ENCODE results near the gene CLIC6. TPM values are rescaled to one million over a fixed set of nuclear protein-coding genes. Genes with fewer than 3 reads are reported as not detected.

CLIC6 gene
- total and polyA plus RNA-seq, 2 of the 8 experiments (the other 6 are each of a cell fraction or from before 2014, with no cell fraction given) = 0.42 to 1.3 TPM

DNA sequence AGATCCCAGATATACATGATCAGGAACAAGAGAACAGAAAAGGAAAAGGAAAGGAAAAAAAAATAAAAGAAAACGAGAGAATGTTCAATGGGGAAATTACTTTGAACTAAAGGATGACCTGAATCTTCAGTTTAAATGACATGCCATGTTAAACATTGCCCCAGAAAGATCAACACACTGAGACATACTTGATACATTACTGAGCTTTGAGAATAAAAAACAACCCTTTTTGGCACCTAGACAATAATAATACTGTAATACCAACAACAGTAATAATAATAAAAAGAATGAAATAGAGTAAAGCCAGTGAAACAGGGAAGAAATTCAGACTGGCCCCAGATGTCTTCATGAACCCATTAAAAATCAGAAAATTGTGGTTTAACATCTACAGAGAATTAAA lies 44.8 kb downstream of the CLIC6 start:
- Histone ChIP-seq H3K27me3 (replicated peaks in 1 of 4; ENCODE audit: control insufficient read depth in 3 of 4, extremely low read depth in 1 of 4, insufficient read depth in 3 of 4, low read length in 3 of 4) (no peaks in the 10 kb centered on the region; a peak in 1 of 7 replicates), H3K36me3 (ENCODE audit: control insufficient read depth in 2 of 4, insufficient read depth in 4 of 4, low read length in 3 of 4) (no peaks in the 10 kb centered on the region), H3K27ac (ENCODE audit: low read depth, low read length) (no peak overlapping the region), H4K5ac (ENCODE audit: insufficient read length, low read depth, low read length) (no peak overlapping the region), H3K9ac (replicated peaks in 1 of 4; ENCODE audit: extremely low read depth in 1 of 4, low read depth in 3 of 4, low read length in 3 of 4) (no peak overlapping the region), H2BK120ac (replicated peaks; ENCODE audit: low read depth, low read length) (no peak overlapping the region), H4K8ac (ENCODE audit: extremely low read depth, insufficient read depth, low read length) (no peak overlapping the region), H3K79me1 (ENCODE audit: low read depth, low read length) (no peaks in the 10 kb centered on the region), H3K18ac (ENCODE audit: extremely low read depth, low read length) (no peak overlapping the region), H3K79me2 (ENCODE audit: control insufficient read depth in 1 of 2, insufficient read depth in 2 of 2, low read length in 2 of 2) (no peaks in the 10 kb centered on the region), H2BK5ac (ENCODE audit: low read depth, low read length) (no peak overlapping the region), H3K56ac (replicated peaks; ENCODE audit: insufficient read length, low read depth, low read length) (no peak overlapping the region), H3K4me2 (ENCODE audit: insufficient read depth in 1 of 2, low read depth in 2 of 2, low read length in 2 of 2) (no peak overlapping the region), H4K91ac (replicated peaks; ENCODE audit: insufficient read length, low read length) (no peak overlapping the region), H3K14ac (ENCODE audit: insufficient read length) (no peak overlapping the region), H3K9me3 (ENCODE audit: insufficient read depth in 2 of 2, low read depth in 1 of 2, low read length in 1 of 2) (no peaks in the 10 kb centered on the region), H3K4me1 (replicated peaks in 1 of 4; ENCODE audit: control insufficient read depth in 3 of 4, insufficient read depth in 4 of 4, low read length in 3 of 4) (no peaks in the 10 kb centered on the region), H3K4ac (replicated peaks; ENCODE audit: insufficient read length, low read depth, low read length) (no peak overlapping the region), H4K20me1 (replicated peaks in 1 of 2; ENCODE audit: control insufficient read depth in 1 of 2, insufficient read depth in 2 of 2, low read length in 2 of 2) (no peaks in the 10 kb centered on the region), H2AFZ (ENCODE audit: low read length) (no peak overlapping the region), H3K4me3 (ENCODE audit: extremely low read depth in 1 of 4, insufficient read depth in 2 of 4, low read depth in 3 of 4, low read length in 4 of 4) (no peak overlapping the region), H2BK12ac (ENCODE audit: low read depth, low read length) (no peak overlapping the region), H2AK5ac (ENCODE audit: low read depth, low read length) (no peak overlapping the region), H3K23me2 (ENCODE audit: low read depth, low read length) (peaks cover 2% of the 10 kb centered on the region; the same call in 1 of the 2 replicates), H2BK15ac (ENCODE audit: low read length) (no peak overlapping the region), H3K23ac (ENCODE audit: insufficient read length) (no peak overlapping the region), H2BK20ac (ENCODE audit: low read length) (no peak overlapping the region)
- ChIA-PET POLR2A (ENCODE audit: partially characterized antibody) (no interaction called here), CTCF (ENCODE audit: partially characterized antibody) (no interaction called here)
- 86% methylated on average over 1 of the region's 1 CpG; no CpG with 5 or more reads in 1 of the 2 experiments for whole genome bisulfite sequencing, 2 experiments (ENCODE audit: extremely low coverage in 1 of 2, insufficient coverage in 1 of 2, insufficient read length in 1 of 2, insufficient replicate concordance in 2 of 2, low coverage in 1 of 2, low lambda C conversion rate in 2 of 2, missing lambda C conversion rate in 1 of 2)
- DNase-seq (ENCODE audit: low read depth in 1 of 2, low spot score in 2 of 2) (no peak), FAIRE-seq (no peak)
- TF ChIP-seq TEAD4 (IDR thresholded peaks at IDR 0.05; ENCODE audit: low read depth, low read length) = no peak
- no peak for TF ChIP-seq SIN3A (conservative IDR thresholded peaks at IDR 0.05 in 1 of 2, IDR thresholded peaks at IDR 0.05 in 1 of 2; ENCODE audit: low read depth in 1 of 2, low read length in 2 of 2)
